HepG2 (cell line): Measurements from ENCODE around the gene POLG2. TPM values are rescaled to one million over a fixed set of nuclear protein-coding genes. Genes with fewer than 3 reads are reported as not detected.

Experiments used
- IRX3 ChIP-seq: sonication (generic); formaldehyde crosslinking; IDR thresholded peaks from 2 replicates; pipeline ENCODE4 v1.8.1; 2023; ENCODE audit warnings: mild to moderate bottlenecking, low read depth, missing genetic modification reagents, borderline replicate concordance
- STAG1 ChIP-seq: sonication (generic); formaldehyde crosslinking; IDR thresholded peaks from 2 replicates; pipeline ENCODE4 v1.4.0; 2020; ENCODE audit warnings: missing genetic modification reagents
- SUZ12 ChIP-seq: fragments of 150-350 bp; IDR thresholded peaks from 2 replicates; pipeline ENCODE4 v1.6.1; 2014; ENCODE audit warnings: low read depth, low read length
- U2AF2 ChIP-seq: fragments of 200-400 bp; formaldehyde crosslinking; IDR thresholded peaks from 2 replicates; pipeline ENCODE4 v1.6.1; 2017; ENCODE audit warnings: low read depth, mild to moderate bottlenecking, low read length
- ZBTB38 ChIP-seq: sonication (generic); formaldehyde crosslinking; IDR thresholded peaks from 2 replicates; pipeline ENCODE4 v1.5.1; 2020; ENCODE audit warnings: mild to moderate bottlenecking, missing genetic modification reagents
- ZEB1 ChIP-seq: IDR thresholded peaks from 2 replicates; pipeline ENCODE4 v1.6.1; 2012; ENCODE audit warnings: mild to moderate bottlenecking, low read depth, inconsistent platforms; ENCODE audit not compliant: insufficient replicate concordance
- ZNF160 ChIP-seq: sonication (generic); formaldehyde crosslinking; IDR thresholded peaks from 2 replicates; pipeline ENCODE4 v1.8.0; 2022; ENCODE audit warnings: mild to moderate bottlenecking, inconsistent platforms, missing genetic modification reagents
- ZNF235 ChIP-seq: sonication (generic); formaldehyde crosslinking; IDR thresholded peaks from 2 replicates; pipeline ENCODE4 v1.8.1; 2023; ENCODE audit warnings: mild to moderate bottlenecking, missing genetic modification reagents, borderline replicate concordance
- ZNF674 ChIP-seq: sonication (generic); formaldehyde crosslinking; IDR thresholded peaks from 2 replicates; pipeline ENCODE4 v1.5.0; 2020; ENCODE audit warnings: low read depth, mild to moderate bottlenecking, missing genetic modification reagents
- polyA plus RNA-seq, 8 experiments: library from polyadenylated mRNA; depleted of rRNA in 3 of 8; stranded (reverse) in 7 of 8; unstranded in 1 of 8; fragments of >200 nt; fragmentation: Illumina TruSeq in 4 of 8; extraction: Trizol in 4 of 8; gene quantifications; 2 replicates each; pipeline versions ENCODE4 v1.2.1 to v1.2.3, GENCODE V29; 2011 to 2016; ENCODE audit warnings: low read depth in 4 of 8, missing spikeins in 1 of 8, mixed read lengths in 1 of 8; ENCODE audit not compliant: insufficient read depth in 1 of 8
- total RNA-seq, 5 experiments: library from RNA; depleted of rRNA; stranded (reverse); fragments of >200 nt; fragmentation: Illumina TruSeq; extraction: Trizol; gene quantifications; 2 replicates each; pipeline ENCODE4 v1.2.3, GENCODE V29; 2016; ENCODE audit warnings: low read depth in 1 of 5
- TF ChIP-seq, protein P1 (sequence below): sonication (generic); formaldehyde crosslinking; IDR thresholded peaks from 2 replicates; pipeline ENCODE4 v1.4.0; 2020; ENCODE audit warnings: missing genetic modification reagents, borderline replicate concordance
- TF ChIP-seq, protein P2 (sequence below): sonication (generic); formaldehyde crosslinking; IDR thresholded peaks from 2 replicates; pipeline ENCODE4 v1.5.0; 2020; ENCODE audit warnings: mild to moderate bottlenecking, missing genetic modification reagents, borderline replicate concordance
- TF ChIP-seq, protein P3 (sequence below): sonication (generic); formaldehyde crosslinking; IDR thresholded peaks from 2 replicates; pipeline ENCODE4 v1.5.0; 2020; ENCODE audit warnings: missing genetic modification reagents, mild to moderate bottlenecking, borderline replicate concordance
- TF ChIP-seq, protein P4 (sequence below): sonication (generic); formaldehyde crosslinking; IDR thresholded peaks from 2 replicates; pipeline ENCODE4 v1.8.0; 2022; ENCODE audit warnings: missing genetic modification reagents, mild to moderate bottlenecking, borderline replicate concordance

The POLG2 gene
- total and polyA plus RNA-seq, 2 of the 13 experiments (the other 11 are each of a cell fraction or from before 2014, with no cell fraction given): 21.1 to 25.5 TPM

GRCh38 chr17:64505340-64506200 is 8.7 kb upstream of the POLG2 start (continued):
- TF ChIP-seq, protein P1, sequence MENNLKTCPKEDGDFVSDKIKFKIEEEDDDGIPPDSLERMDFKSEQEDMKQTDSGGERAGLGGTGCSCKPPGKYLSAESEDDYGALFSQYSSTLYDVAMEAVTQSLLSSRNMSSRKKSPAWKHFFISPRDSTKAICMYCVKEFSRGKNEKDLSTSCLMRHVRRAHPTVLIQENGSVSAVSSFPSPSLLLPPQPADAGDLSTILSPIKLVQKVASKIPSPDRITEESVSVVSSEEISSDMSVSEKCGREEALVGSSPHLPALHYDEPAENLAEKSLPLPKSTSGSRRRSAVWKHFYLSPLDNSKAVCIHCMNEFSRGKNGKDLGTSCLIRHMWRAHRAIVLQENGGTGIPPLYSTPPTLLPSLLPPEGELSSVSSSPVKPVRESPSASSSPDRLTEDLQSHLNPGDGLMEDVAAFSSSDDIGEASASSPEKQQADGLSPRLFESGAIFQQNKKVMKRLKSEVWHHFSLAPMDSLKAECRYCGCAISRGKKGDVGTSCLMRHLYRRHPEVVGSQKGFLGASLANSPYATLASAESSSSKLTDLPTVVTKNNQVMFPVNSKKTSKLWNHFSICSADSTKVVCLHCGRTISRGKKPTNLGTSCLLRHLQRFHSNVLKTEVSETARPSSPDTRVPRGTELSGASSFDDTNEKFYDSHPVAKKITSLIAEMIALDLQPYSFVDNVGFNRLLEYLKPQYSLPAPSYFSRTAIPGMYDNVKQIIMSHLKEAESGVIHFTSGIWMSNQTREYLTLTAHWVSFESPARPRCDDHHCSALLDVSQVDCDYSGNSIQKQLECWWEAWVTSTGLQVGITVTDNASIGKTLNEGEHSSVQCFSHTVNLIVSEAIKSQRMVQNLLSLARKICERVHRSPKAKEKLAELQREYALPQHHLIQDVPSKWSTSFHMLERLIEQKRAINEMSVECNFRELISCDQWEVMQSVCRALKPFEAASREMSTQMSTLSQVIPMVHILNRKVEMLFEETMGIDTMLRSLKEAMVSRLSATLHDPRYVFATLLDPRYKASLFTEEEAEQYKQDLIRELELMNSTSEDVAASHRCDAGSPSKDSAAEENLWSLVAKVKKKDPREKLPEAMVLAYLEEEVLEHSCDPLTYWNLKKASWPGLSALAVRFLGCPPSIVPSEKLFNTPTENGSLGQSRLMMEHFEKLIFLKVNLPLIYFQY (CRISPR knock-in tag): 0 out of 2 replicates have a peak, but pooled peaks have one; percentile 6
- TF ChIP-seq ZBTB38 (CRISPR knock-in tag): no peak
- TF ChIP-seq, protein P2, sequence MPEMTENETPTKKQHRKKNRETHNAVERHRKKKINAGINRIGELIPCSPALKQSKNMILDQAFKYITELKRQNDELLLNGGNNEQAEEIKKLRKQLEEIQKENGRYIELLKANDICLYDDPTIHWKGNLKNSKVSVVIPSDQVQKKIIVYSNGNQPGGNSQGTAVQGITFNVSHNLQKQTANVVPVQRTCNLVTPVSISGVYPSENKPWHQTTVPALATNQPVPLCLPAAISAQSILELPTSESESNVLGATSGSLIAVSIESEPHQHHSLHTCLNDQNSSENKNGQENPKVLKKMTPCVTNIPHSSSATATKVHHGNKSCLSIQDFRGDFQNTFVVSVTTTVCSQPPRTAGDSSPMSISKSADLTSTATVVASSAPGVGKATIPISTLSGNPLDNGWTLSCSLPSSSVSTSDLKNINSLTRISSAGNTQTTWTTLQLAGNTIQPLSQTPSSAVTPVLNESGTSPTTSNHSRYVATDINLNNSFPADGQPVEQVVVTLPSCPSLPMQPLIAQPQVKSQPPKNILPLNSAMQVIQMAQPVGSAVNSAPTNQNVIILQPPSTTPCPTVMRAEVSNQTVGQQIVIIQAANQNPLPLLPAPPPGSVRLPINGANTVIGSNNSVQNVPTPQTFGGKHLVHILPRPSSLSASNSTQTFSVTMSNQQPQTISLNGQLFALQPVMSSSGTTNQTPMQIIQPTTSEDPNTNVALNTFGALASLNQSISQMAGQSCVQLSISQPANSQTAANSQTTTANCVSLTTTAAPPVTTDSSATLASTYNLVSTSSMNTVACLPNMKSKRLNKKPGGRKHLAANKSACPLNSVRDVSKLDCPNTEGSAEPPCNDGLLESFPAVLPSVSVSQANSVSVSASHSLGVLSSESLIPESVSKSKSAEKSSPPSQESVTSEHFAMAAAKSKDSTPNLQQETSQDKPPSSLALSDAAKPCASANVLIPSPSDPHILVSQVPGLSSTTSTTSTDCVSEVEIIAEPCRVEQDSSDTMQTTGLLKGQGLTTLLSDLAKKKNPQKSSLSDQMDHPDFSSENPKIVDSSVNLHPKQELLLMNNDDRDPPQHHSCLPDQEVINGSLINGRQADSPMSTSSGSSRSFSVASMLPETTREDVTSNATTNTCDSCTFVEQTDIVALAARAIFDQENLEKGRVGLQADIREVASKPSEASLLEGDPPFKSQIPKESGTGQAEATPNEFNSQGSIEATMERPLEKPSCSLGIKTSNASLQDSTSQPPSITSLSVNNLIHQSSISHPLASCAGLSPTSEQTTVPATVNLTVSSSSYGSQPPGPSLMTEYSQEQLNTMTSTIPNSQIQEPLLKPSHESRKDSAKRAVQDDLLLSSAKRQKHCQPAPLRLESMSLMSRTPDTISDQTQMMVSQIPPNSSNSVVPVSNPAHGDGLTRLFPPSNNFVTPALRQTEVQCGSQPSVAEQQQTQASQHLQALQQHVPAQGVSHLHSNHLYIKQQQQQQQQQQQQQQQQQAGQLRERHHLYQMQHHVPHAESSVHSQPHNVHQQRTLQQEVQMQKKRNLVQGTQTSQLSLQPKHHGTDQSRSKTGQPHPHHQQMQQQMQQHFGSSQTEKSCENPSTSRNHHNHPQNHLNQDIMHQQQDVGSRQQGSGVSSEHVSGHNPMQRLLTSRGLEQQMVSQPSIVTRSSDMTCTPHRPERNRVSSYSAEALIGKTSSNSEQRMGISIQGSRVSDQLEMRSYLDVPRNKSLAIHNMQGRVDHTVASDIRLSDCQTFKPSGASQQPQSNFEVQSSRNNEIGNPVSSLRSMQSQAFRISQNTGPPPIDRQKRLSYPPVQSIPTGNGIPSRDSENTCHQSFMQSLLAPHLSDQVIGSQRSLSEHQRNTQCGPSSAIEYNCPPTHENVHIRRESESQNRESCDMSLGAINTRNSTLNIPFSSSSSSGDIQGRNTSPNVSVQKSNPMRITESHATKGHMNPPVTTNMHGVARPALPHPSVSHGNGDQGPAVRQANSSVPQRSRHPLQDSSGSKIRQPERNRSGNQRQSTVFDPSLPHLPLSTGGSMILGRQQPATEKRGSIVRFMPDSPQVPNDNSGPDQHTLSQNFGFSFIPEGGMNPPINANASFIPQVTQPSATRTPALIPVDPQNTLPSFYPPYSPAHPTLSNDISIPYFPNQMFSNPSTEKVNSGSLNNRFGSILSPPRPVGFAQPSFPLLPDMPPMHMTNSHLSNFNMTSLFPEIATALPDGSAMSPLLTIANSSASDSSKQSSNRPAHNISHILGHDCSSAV (CRISPR knock-in tag): 0 out of 2 replicates have a peak, but pooled peaks have one; percentile 14
- TF ChIP-seq, protein P3, sequence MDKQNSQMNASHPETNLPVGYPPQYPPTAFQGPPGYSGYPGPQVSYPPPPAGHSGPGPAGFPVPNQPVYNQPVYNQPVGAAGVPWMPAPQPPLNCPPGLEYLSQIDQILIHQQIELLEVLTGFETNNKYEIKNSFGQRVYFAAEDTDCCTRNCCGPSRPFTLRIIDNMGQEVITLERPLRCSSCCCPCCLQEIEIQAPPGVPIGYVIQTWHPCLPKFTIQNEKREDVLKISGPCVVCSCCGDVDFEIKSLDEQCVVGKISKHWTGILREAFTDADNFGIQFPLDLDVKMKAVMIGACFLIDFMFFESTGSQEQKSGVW: no peak
- no peak for TF ChIP-seq STAG1 (CRISPR knock-in tag)
- no peak for TF ChIP-seq SUZ12
- no peak; the same call in 1 of the 2 replicates for TF ChIP-seq ZNF235 (CRISPR knock-in tag)
- TF ChIP-seq ZNF674 (CRISPR knock-in tag): 0 out of 2 replicates have a peak, but pooled peaks have one; percentile 27
- TF ChIP-seq, protein P4, sequence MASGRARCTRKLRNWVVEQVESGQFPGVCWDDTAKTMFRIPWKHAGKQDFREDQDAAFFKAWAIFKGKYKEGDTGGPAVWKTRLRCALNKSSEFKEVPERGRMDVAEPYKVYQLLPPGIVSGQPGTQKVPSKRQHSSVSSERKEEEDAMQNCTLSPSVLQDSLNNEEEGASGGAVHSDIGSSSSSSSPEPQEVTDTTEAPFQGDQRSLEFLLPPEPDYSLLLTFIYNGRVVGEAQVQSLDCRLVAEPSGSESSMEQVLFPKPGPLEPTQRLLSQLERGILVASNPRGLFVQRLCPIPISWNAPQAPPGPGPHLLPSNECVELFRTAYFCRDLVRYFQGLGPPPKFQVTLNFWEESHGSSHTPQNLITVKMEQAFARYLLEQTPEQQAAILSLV (CRISPR knock-in tag): no peak
- peak; percentile 68; the same call in 1 of the 2 replicates for TF ChIP-seq U2AF2
- no peak for TF ChIP-seq ZNF160 (CRISPR knock-in tag)
- no peak; the same call in 1 of the 2 replicates for TF ChIP-seq IRX3
- peak; percentile 8 for TF ChIP-seq ZEB1
